ENCODE results near the gene CNN1. TPM values are rescaled to one million over a fixed set of nuclear protein-coding genes. Genes with fewer than 3 reads are reported as not detected.

CNN1 gene
- total RNA-seq, 4 donors from 2014 or later = 2,283 to 3,774 (median 3,072) TPM

GRCh38 chr19:11507370-11508078 is 31.1 kb upstream of the CNN1 start:
- no peak overlapping the region for H3K27ac ChIP-seq
- no peak for ATAC-seq
- H3K36me3 ChIP-seq = peaks cover 0 to 52% of the 10 kb centered on the region in 2 donors
- peaks cover 0 to 19% (median 5%) of the 10 kb centered on the region in 3 donors for H3K4me1 ChIP-seq
- H3K27me3 ChIP-seq = no peaks in the 10 kb centered on the region
- TF ChIP-seq CTCF (IDR thresholded peaks at IDR 0.05) (no peak), POLR2AphosphoS5 (IDR thresholded peaks at IDR 0.05) (no peak), EP300 (IDR thresholded peaks at IDR 0.05) (no peak), POLR2A (IDR thresholded peaks at IDR 0.05) (no peak)
- H3K9me3 ChIP-seq = no peaks in the 10 kb centered on the region
- no peak overlapping the region for H3K4me3 ChIP-seq
- 91 to 100% methylated on average over 1 to 6 of the region's 18 CpGs for WGBS, 2 donors (ENCODE audit: low coverage in 1 of 2)

- H3K9me3 ChIP-seq = no peaks in the 10 kb centered on the region
- TF ChIP-seq POLR2A (IDR thresholded peaks at IDR 0.05) (no peak), POLR2AphosphoS5 (IDR thresholded peaks at IDR 0.05) (no peak), EP300 (IDR thresholded peaks at IDR 0.05) (no peak), CTCF (IDR thresholded peaks at IDR 0.05) (no peak)
- H3K27me3 ChIP-seq = no peaks in the 10 kb centered on the region
- WGBS, 2 donors (ENCODE audit: low coverage in 1 of 2) = 88 to 94% methylated on average over 6 to 7 of the region's 8 CpGs
- H3K4me1 ChIP-seq = peaks cover 0 to 11% (median 5%) of the 10 kb centered on the region in 3 donors
- no peak for ATAC-seq
- no peak overlapping the region for H3K27ac ChIP-seq
- H3K4me3 ChIP-seq = no peak overlapping the region
- H3K36me3 ChIP-seq = peaks cover 0 to 75% of the 10 kb centered on the region in 2 donors
Measured at GRCh38 chr19:11510444-11510843, 28.2 kb upstream of the CNN1 start.

GRCh38 chr19:11513946-11514345 is 24.7 kb upstream of the CNN1 start:
- ATAC-seq = no peak
- Histone ChIP-seq H3K27me3 (no peaks in the 10 kb centered on the region), H3K27ac (no peak overlapping the region), H3K4me1 (no peaks in the 10 kb centered on the region), H3K36me3 (peaks cover 0 to 98% of the 10 kb centered on the region in 2 donors), H3K9me3 (no peaks in the 10 kb centered on the region), H3K4me3 (no peak overlapping the region)
- TF ChIP-seq CTCF (IDR thresholded peaks at IDR 0.05) (no peak), POLR2A (IDR thresholded peaks at IDR 0.05) (no peak), POLR2AphosphoS5 (IDR thresholded peaks at IDR 0.05) (no peak), EP300 (IDR thresholded peaks at IDR 0.05) (no peak)
- 90 to 100% methylated on average over 4 of the region's 20 CpGs for WGBS, 2 donors (ENCODE audit: low coverage in 1 of 2)

- Histone ChIP-seq H3K36me3 (peaks cover 0 to 97% of the 10 kb centered on the region in 2 donors), H3K4me3 (no peak overlapping the region), H3K4me1 (no peaks in the 10 kb centered on the region), H3K27me3 (no peaks in the 10 kb centered on the region), H3K27ac (no peak overlapping the region), H3K9me3 (no peaks in the 10 kb centered on the region)
- ATAC-seq = no peak
- WGBS, 2 donors (ENCODE audit: low coverage in 1 of 2) = 88 to 97% methylated on average over 3 to 5 of the region's 9 CpGs
- no peak for TF ChIP-seq CTCF (IDR thresholded peaks at IDR 0.05)
- no peak for TF ChIP-seq EP300 (IDR thresholded peaks at IDR 0.05)
- no peak for TF ChIP-seq POLR2AphosphoS5 (IDR thresholded peaks at IDR 0.05)
- TF ChIP-seq POLR2A (IDR thresholded peaks at IDR 0.05) = no peak
Measured at GRCh38 chr19:11519138-11519537, 19.5 kb upstream of the CNN1 start.
